HepG2 (cell line): ENCODE data around the gene PRDX6. TPM values are rescaled to one million over a fixed set of nuclear protein-coding genes. Genes with fewer than 3 reads are reported as not detected.

ENCODE experiments used
- IRF9 ChIP-seq: sonication (generic); formaldehyde crosslinking; IDR thresholded peaks from 2 replicates; pipeline ENCODE4 v1.8.0; 2022; ENCODE audit warnings: missing genetic modification reagents, mild to moderate bottlenecking, borderline replicate concordance
- MTF1 ChIP-seq: sonication (generic); formaldehyde crosslinking; IDR thresholded peaks from 2 replicates; pipeline ENCODE4 v1.5.0; 2020; ENCODE audit warnings: missing genetic modification reagents
- MXD4 ChIP-seq: IDR thresholded peaks from 2 replicates; pipeline ENCODE4 v1.6.1; 2016; ENCODE audit warnings: mild to moderate bottlenecking, missing biosample characterization, missing genetic modification reagents
- NONO ChIP-seq, 2 experiments: fragments of 450-650 bp in 1 of 2; sonication (generic) in 1 of 2; formaldehyde crosslinking in 1 of 2; IDR thresholded peaks in 1 of 2; conservative IDR thresholded peaks in 1 of 2; 2 replicates each; pipeline versions ENCODE4 v1.6.1 to v1.8.0; 2017 to 2022; ENCODE audit warnings: mild to moderate bottlenecking in 1 of 2, missing genetic modification reagents in 1 of 2, moderate library complexity in 1 of 2
- PAF1 ChIP-seq: IDR thresholded peaks from 2 replicates; pipeline ENCODE4 v1.6.1; 2016; ENCODE audit warnings: missing genetic modification reagents, missing compliant biosample characterization
- POLR2A ChIP-seq, 2 experiments: IDR thresholded peaks; 2 replicates each; pipeline ENCODE4 v1.6.1; 2011; ENCODE audit warnings: low read depth in 2 of 2, low read length in 2 of 2, mild to moderate bottlenecking in 1 of 2, moderate library complexity in 1 of 2; ENCODE audit not compliant: insufficient read depth in 1 of 2
- RNF2 ChIP-seq: fragments of 450-650 bp; conservative IDR thresholded peaks from 2 replicates; pipeline ENCODE4 v1.6.1; 2016; ENCODE audit warnings: low read depth
- SOX5 ChIP-seq: IDR thresholded peaks from 2 replicates; pipeline ENCODE4 v1.6.1; 2016; ENCODE audit warnings: borderline replicate concordance
- USF2 ChIP-seq, 2 experiments: sonication (generic) in 1 of 2; formaldehyde crosslinking in 1 of 2; IDR thresholded peaks; 2 replicates each; pipeline versions ENCODE4 v1.5.1 to v1.6.1; 2011 to 2020; ENCODE audit warnings: borderline replicate concordance in 1 of 2, low read depth in 1 of 2, low read length in 1 of 2, mild to moderate bottlenecking in 1 of 2, missing genetic modification reagents in 1 of 2, moderate library complexity in 1 of 2
- ZBTB4 ChIP-seq: sonication (generic); formaldehyde crosslinking; IDR thresholded peaks from 2 replicates; pipeline ENCODE4 v1.4.0; 2020; ENCODE audit warnings: missing genetic modification reagents, mild to moderate bottlenecking, borderline replicate concordance
- ZC3H13 ChIP-seq: sonication (generic); formaldehyde crosslinking; IDR thresholded peaks from 2 replicates; pipeline ENCODE4 v1.8.1; 2023; ENCODE audit warnings: mild to moderate bottlenecking, missing genetic modification reagents, moderate library complexity
- ZNF547 ChIP-seq: sonication (generic); formaldehyde crosslinking; IDR thresholded peaks from 2 replicates; pipeline ENCODE4 v1.5.1; 2020; ENCODE audit warnings: mild to moderate bottlenecking, missing genetic modification reagents
- ZNF672 ChIP-seq: sonication (generic); formaldehyde crosslinking; IDR thresholded peaks from 2 replicates; pipeline ENCODE4 v1.8.1; 2022; ENCODE audit warnings: missing genetic modification reagents
- ZNF709 ChIP-seq: sonication (generic); formaldehyde crosslinking; IDR thresholded peaks from 2 replicates; pipeline ENCODE4 v1.5.0; 2020; ENCODE audit warnings: mild to moderate bottlenecking, missing genetic modification reagents
- ZNF782 ChIP-seq: sonication (generic); formaldehyde crosslinking; IDR thresholded peaks from 2 replicates; pipeline ENCODE4 v1.4.0; 2020; ENCODE audit warnings: missing genetic modification reagents, mild to moderate bottlenecking, borderline replicate concordance
- ZNF879 ChIP-seq: sonication (generic); formaldehyde crosslinking; IDR thresholded peaks from 2 replicates; pipeline ENCODE4 v1.8.1; 2023; ENCODE audit warnings: missing genetic modification reagents
- polyA plus RNA-seq, 8 experiments: library from polyadenylated mRNA; depleted of rRNA in 3 of 8; stranded (reverse) in 7 of 8; unstranded in 1 of 8; fragments of >200 nt; fragmentation: Illumina TruSeq in 4 of 8; extraction: Trizol in 4 of 8; gene quantifications; 2 replicates each; pipeline versions ENCODE4 v1.2.1 to v1.2.3, GENCODE V29; 2011 to 2016; ENCODE audit warnings: low read depth in 4 of 8, missing spikeins in 1 of 8, mixed read lengths in 1 of 8; ENCODE audit not compliant: insufficient read depth in 1 of 8
- total RNA-seq, 5 experiments: library from RNA; depleted of rRNA; stranded (reverse); fragments of >200 nt; fragmentation: Illumina TruSeq; extraction: Trizol; gene quantifications; 2 replicates each; pipeline ENCODE4 v1.2.3, GENCODE V29; 2016; ENCODE audit warnings: low read depth in 1 of 5
- TF ChIP-seq, protein P1 (sequence below): IDR thresholded peaks from 2 replicates; pipeline ENCODE4 v1.6.1; 2016; ENCODE audit warnings: low read depth, control low read depth
- TF ChIP-seq, protein P2 (sequence below): sonication (generic); formaldehyde crosslinking; IDR thresholded peaks from 2 replicates; pipeline ENCODE4 v1.4.0; 2020; ENCODE audit warnings: missing genetic modification reagents
- TF ChIP-seq, protein P3 (sequence below): sonication (generic); formaldehyde crosslinking; IDR thresholded peaks from 2 replicates; pipeline ENCODE4 v1.4.0; 2020; ENCODE audit warnings: mild to moderate bottlenecking, missing genetic modification reagents

The PRDX6 gene
- total and polyA plus RNA-seq, 2 of the 13 experiments (the other 11 are each of a cell fraction or from before 2014, with no cell fraction given) = 224 to 309 TPM

- TF ChIP-seq ZBTB4 (CRISPR knock-in tag) = no peak
- no peak for TF ChIP-seq SOX5 (CRISPR knock-in tag)
- TF ChIP-seq, protein P1, sequence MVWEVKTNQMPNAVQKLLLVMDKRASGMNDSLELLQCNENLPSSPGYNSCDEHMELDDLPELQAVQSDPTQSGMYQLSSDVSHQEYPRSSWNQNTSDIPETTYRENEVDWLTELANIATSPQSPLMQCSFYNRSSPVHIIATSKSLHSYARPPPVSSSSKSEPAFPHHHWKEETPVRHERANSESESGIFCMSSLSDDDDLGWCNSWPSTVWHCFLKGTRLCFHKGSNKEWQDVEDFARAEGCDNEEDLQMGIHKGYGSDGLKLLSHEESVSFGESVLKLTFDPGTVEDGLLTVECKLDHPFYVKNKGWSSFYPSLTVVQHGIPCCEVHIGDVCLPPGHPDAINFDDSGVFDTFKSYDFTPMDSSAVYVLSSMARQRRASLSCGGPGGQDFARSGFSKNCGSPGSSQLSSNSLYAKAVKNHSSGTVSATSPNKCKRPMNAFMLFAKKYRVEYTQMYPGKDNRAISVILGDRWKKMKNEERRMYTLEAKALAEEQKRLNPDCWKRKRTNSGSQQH (CRISPR knock-in tag) = no peak
- TF ChIP-seq USF2 (IDR thresholded peaks at IDR 0.05; ENCODE audit: low read depth, low read length) = peak; percentile 98
- peak; percentile 93; the same call in 1 of the 2 replicates for TF ChIP-seq USF2 (CRISPR knock-in tag; IDR thresholded peaks at IDR 0.05; ENCODE audit: borderline replicate concordance)
- no peak for TF ChIP-seq PAF1 (CRISPR knock-in tag)
- TF ChIP-seq ZNF672 = no peak
- no peak for TF ChIP-seq ZNF782 (CRISPR knock-in tag)
- no peak for TF ChIP-seq NONO (IDR thresholded peaks at IDR 0.05)
- TF ChIP-seq NONO (CRISPR knock-in tag; conservative IDR thresholded peaks at IDR 0.05) = no peak
- no peak for TF ChIP-seq RNF2
- TF ChIP-seq POLR2A (IDR thresholded peaks at IDR 0.05; ENCODE audit: insufficient read depth in 1 of 2, low read depth in 2 of 2, low read length in 2 of 2) = peak in 1 of 2 experiments; percentile 78; a peak in 3 of 4 replicates
- TF ChIP-seq, protein P2, sequence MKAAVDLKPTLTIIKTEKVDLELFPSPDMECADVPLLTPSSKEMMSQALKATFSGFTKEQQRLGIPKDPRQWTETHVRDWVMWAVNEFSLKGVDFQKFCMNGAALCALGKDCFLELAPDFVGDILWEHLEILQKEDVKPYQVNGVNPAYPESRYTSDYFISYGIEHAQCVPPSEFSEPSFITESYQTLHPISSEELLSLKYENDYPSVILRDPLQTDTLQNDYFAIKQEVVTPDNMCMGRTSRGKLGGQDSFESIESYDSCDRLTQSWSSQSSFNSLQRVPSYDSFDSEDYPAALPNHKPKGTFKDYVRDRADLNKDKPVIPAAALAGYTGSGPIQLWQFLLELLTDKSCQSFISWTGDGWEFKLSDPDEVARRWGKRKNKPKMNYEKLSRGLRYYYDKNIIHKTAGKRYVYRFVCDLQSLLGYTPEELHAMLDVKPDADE (CRISPR knock-in tag) = no peak
- TF ChIP-seq IRF9 (CRISPR knock-in tag) = no peak
- TF ChIP-seq, protein P3, sequence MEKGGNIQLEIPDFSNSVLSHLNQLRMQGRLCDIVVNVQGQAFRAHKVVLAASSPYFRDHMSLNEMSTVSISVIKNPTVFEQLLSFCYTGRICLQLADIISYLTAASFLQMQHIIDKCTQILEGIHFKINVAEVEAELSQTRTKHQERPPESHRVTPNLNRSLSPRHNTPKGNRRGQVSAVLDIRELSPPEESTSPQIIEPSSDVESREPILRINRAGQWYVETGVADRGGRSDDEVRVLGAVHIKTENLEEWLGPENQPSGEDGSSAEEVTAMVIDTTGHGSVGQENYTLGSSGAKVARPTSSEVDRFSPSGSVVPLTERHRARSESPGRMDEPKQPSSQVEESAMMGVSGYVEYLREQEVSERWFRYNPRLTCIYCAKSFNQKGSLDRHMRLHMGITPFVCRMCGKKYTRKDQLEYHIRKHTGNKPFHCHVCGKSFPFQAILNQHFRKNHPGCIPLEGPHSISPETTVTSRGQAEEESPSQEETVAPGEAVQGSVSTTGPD = no peak
- no peak for TF ChIP-seq ZC3H13 (CRISPR knock-in tag)
- no peak for TF ChIP-seq ZNF709 (CRISPR knock-in tag)
- TF ChIP-seq ZNF879 (CRISPR knock-in tag) = no peak
- TF ChIP-seq MTF1 (CRISPR knock-in tag) = no peak
- no peak for TF ChIP-seq ZNF547 (CRISPR knock-in tag)
- TF ChIP-seq MXD4 (CRISPR knock-in tag) = peak; percentile 79; the same call in 1 of the 2 replicates
Measured at GRCh38 chr1:173476665-173477285, 360 bp upstream of the PRDX6 start (continued).
